SU-DHL-6 (cell line): Measurements from ENCODE around the gene LIPM.

Source experiments
- CTCF ChIP-seq: fragments of 200-600 bp; sonication (generic); IDR thresholded peaks from one replicate; pipeline ENCODE4 v1.5.1; 2017; ENCODE audit warnings: antibody characterized with exemption, mild to moderate bottlenecking, low read length, moderate library complexity; ENCODE audit not compliant: insufficient read depth, poor library complexity, severe bottlenecking
- EZH2phosphoT487 ChIP-seq: fragments of 200-600 bp; sonication (generic), shearing (Covaris generic); conservative IDR thresholded peaks from 2 replicates; pipeline ENCODE4 v1.6.1; 2018; ENCODE audit warnings: mild to moderate bottlenecking, antibody characterized with exemption, low read length, moderate library complexity, mixed read lengths

DNA sequence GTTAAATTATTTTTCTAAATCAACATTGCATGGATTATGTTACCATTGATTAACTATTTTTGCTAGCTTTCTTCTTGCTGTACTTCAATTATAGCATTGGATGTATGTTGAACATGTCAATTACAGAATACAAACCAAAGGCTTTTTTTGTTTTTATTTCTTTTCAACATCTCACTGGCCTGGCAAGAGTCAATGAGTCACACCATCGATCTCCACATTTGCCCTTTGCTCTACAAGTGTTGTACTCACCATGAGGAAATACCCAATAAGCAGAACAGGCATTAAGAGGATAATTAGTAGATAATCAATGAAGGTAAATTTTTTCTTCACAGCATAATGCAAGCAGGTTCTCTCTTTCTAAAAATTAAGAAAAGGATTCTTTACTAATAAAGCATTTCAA, 25.8 kb downstream of the LIPM start:
- TF ChIP-seq CTCF, result no peak
- TF ChIP-seq EZH2phosphoT487, result no peak
